Neural progenitor cell (in vitro differentiated cells): ENCODE results near the gene TLNRD1.

Experiments
- EZH2phosphoT487 ChIP-seq: fragments of 200-600 bp; sonication (generic); IDR thresholded peaks from 2 replicates; pipeline ENCODE4 v1.6.1; 2017; ENCODE audit warnings: antibody characterized with exemption
- TF ChIP-seq, protein P1 (sequence below): fragments of 200-600 bp; sonication (generic); IDR thresholded peaks from 2 replicates; pipeline ENCODE4 v1.5.1; 2017; ENCODE audit warnings: antibody characterized with exemption, mild to moderate bottlenecking

DNA sequence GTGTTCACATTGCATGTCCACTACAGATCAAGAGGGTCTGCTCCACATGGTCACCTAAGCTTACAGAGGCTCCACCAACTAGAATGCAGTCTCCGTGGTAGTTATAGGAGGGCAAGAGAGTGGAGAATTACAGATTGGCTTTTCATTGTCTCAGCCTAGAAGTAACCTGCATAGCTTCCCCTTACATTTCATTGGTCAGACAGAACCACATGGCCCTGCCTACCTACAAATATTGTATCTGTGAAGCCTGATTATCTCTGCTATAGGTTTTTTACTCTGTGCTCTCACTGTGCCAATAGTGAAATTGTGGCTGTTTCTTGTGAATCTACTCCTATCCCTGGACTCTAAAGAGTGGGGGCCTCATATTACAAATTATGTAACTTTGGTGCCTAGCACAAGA lies 2.5 kb upstream of the TLNRD1 start:
- no peak for TF ChIP-seq EZH2phosphoT487
- TF ChIP-seq, protein P1, sequence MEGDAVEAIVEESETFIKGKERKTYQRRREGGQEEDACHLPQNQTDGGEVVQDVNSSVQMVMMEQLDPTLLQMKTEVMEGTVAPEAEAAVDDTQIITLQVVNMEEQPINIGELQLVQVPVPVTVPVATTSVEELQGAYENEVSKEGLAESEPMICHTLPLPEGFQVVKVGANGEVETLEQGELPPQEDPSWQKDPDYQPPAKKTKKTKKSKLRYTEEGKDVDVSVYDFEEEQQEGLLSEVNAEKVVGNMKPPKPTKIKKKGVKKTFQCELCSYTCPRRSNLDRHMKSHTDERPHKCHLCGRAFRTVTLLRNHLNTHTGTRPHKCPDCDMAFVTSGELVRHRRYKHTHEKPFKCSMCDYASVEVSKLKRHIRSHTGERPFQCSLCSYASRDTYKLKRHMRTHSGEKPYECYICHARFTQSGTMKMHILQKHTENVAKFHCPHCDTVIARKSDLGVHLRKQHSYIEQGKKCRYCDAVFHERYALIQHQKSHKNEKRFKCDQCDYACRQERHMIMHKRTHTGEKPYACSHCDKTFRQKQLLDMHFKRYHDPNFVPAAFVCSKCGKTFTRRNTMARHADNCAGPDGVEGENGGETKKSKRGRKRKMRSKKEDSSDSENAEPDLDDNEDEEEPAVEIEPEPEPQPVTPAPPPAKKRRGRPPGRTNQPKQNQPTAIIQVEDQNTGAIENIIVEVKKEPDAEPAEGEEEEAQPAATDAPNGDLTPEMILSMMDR, result no peak
